Stimulated activated CD8-positive, alpha-beta memory T cell treated with anti-CD3 and anti-CD28 coated beads, Interleukin-15, amount 100 ng/mL, for 24 hours (primary cell): ENCODE data around the gene ACIN1.

Experiments
- DNase-seq: peaks from one replicate; pipeline ENCODE4 v3.0.0-alpha.2; 2020; ENCODE audit warnings: low read depth

Gene ACIN1

GRCh38 chr14:23056956-23057756 lies 37.8 kb downstream of the ACIN1 start, which contains the start of gene CDH24:
Gene CDH24 (minus strand): TSS chr14:23057520. CDS start chr14:23055733, 1,787 bp downstream.
- DNase-seq, result peak; percentile 30

GRCh38 chr14:23056145-23056955 lies 38.6 kb downstream of the ACIN1 start:
- peak; percentile 25 for DNase-seq

- no peak for DNase-seq
Measured at GRCh38 chr14:23055621-23056144, 39.3 kb downstream of the ACIN1 start.

- no peak for DNase-seq
Measured at GRCh38 chr14:23055147-23055550, 39.8 kb downstream of the ACIN1 start.

DNA sequence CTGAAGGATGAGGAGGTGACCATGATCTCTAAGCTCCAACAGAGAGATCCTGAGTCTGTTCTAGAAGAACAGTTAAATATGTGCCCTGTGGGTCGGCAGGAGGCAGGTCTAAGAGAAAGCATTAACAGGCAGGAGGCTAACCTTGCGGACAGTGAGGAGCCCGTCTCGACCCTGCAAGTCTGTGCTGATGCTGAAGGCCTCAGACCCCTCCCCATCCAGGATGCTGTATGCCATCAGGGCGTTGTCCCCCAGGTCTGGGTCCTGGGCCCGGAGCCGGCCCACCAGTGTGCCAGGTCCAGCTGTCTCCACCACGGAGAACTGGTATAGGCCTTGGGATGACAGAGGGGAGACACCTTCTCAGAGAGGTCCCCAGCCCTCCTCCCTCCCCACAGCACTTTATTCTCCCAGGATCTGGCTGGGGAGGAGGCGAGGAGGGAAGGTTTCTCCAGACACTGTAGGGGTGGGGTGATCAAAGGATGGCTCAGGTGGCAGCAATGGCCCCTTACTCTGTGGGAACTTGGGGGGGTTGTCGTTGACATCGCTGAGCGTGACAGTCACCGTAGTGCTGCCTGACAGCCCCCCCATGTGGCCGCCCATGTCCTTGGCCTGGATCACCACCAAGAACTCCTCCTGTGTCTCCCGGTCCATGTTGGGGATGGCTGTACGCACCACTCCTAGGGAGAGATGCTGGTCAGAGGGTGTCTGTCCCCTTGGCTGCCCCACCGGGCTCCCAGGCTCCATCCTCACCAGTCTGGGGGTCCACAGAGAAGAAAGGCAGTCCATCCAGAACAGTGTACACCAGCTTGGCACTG lies 40.7 kb downstream of the ACIN1 start:
- DNase-seq, result no peak

DNA sequence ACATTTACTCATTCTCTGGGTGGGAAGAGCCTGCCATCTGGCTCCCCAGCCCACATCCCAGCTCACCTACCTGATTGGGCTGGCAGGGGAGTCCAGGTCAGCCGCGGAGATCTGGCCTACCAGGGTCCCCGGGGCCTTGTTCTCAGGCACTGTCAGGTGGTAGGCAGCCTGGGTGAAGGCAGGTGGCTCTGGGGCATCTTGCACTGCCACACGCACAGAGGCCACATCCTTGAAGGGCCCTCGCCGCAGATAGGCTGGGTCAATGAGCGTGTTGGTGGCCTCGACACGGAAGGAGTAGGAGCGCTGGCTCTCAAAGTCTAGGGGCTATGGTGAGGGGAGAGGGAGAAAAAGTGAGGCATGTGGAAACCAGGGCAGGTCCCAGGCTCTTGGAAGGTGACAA lies 41.5 kb downstream of the ACIN1 start:
- DNase-seq, result no peak

DNA sequence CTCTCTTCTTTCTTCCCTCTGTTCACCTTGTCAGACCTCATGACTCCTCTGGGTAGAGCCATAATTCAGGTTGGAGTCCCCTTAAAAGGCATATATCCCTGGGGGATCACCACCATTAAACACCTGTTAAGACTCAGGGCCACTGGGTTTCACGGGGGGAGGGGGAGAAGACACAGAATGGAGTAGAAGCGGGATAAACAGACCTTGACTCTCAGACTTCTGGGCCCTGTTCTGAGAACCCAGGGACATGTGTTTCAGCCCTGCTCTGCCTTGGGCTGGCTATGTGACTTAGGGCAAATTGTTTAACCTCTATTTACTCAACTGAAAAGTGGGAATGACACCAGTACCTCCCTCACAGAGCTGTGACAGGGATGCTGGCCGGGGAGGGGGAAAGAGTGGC lies 42.3 kb downstream of the ACIN1 start:
- DNase-seq, result no peak

- DNase-seq, result no peak
Measured at GRCh38 chr14:23052182-23052623, 42.7 kb downstream of the ACIN1 start.

GRCh38 chr14:23051141-23052057 lies 43.5 kb downstream of the ACIN1 start:
- no peak for DNase-seq

GRCh38 chr14:23049011-23049410 lies 45.9 kb downstream of the ACIN1 start:
- DNase-seq, result no peak

DNA sequence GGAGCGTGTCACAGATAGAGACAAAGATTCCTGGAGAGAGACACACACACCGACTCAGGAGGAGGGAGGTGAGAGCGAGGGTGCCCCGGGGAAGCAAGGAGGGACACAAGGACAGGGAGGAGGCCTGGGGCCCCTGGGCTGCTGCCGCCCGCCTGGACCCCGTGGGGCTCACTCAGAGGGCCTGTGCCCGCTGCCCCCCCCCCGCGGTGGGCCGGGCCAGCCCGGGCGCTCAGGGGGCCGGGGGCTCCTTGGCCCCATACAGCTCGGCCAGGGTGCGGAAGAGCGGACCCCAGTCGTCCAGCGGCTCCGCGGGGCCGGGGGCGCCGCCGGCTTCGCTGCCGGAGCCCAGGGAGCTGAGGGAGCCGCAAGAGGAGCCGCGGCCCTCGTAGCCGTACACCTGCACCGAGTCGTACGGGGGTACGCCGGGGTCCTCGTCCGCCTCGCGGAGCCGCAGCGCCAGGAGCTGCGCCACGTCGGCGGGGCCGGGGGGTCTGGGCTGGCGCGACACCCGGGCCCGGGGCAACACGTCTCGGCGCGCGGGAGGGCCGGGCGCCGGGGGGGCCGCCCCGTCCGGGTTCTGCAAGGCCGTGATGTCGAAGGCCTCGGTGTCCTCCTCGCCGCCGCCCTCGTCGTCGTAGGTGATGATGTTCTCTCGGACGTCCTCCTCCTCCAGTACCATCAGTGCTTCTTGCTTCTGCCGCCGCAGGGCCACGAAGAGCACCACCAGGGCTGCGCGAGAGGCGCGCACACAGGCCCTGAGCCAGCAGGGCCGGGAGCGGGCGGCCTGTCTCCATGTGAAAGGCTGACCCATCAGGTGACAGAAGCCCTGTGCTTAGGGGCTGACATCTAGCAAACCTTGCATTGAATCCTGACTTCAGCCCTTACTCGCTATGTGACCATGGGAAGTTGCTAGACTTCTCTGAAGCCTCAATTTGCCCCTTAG lies 46.9 kb downstream of the ACIN1 start:
- DNase-seq, result no peak

DNA sequence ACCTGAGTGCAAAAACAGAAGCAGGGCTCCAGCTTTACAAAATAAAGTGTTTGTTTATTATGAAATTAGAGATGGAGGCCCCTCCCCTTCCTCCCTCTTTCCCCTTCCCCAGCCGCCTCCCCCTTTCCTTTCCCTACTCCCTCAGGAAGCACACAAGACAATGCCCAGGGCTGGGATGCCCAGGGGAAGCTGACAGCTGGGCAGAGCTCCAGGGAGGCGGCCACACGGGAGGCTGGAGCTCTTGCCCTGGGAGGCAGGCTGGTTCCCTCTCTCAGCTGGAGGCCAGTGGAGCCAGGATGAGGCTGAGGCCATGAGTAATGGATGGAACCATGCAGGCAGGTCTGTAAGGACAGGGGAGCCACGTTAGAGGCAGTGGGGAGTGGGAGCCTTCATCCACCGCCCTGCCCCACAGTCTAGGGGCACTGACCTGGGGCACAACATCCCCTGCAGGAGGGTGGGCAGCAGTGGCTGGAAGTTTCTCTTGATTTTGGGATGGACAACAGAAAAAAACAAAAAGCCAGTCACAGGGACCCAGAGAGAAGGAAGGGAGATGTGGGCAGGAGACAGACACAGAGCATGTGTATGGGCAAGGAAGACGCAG lies 47.8 kb downstream of the ACIN1 start:
- no peak for DNase-seq

DNA sequence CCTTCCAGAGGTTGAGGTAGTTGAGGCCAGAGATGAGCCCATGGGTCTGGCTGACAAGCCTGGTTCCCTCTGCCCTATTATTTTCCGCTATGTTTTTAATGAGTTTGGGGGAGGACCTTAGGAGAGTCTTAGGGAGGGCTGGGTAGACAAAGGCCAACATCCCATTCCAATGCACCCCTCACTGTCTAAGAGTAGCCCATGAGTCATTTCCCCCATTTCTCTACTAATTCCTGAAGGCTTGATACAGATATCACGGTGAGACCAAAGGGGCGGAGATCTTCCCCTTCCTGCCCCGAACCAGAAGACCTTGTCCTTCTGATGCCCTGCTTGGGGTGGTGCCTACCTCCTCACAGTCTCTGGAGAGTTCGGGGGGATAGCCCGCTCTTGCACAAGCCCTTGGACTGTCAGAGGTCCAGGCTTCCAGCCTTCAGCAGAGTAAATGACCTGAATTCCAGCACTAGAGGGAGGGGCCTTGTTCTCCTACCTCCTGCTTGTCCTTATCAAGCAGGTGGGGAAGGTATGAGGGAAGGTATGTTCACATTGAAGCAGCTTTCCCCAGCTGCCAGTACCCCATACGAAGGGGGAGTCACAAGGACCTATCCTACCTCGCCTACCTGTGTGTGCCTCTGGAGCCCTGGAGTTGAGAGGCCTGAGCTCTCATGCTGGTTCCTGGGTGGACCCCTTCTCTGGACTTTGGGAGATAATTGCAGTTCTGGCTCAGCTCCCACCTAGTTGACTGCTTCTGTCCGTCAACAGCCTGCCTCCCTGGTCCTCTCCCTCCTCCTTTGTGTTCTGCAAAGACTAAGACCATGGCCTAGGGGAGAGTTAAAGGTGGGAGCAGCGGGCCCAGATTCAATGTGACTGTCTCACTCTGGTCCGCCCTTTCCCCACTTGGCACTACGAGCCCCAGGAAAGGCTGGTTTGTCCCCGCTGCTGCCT lies 49.2 kb downstream of the ACIN1 start:
- no peak for DNase-seq

- no peak for DNase-seq
Measured at GRCh38 chr14:23044840-23045239, 50.1 kb downstream of the ACIN1 start.

DNA sequence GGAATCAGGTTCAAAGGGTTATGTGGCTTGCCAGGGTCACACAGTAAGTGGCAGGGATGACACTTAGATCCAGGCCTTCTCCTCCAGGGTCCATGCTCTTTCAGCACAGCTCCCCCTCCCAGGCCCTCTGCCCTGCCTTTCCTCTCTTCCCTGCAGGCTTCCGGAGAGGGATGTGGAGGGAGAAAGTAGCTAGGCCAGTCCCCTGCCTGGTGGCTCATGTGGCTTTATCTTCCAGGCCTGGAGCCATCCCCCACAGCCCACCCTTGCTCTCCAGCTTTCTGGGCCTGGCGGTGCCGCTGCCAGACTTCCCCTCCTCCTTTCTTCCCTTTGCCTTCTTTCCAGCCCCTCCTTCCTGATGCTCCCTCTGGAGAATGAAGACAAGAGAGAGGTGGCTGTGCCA lies 51.2 kb downstream of the ACIN1 start:
- no peak for DNase-seq

DNA sequence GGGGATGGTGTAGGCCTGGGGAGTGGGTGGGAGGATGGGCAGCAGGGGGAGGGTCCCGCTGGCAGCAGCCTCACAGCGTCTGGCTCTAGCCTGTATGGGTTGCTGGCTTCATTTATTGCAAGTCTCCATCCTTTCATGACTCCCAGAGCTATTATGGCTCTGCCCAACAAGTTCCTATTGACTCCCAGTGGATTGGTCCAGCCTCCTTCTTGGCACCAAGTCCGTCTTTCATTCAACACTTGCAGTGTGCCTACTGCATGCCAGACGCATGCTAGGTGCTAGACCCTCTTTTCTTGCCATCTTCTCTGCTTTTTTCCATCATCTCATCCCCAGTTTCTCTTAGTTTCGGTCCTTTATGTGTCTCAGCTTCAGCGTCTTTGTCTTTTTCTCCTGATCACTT lies 51.8 kb downstream of the ACIN1 start:
- DNase-seq, result no peak

GRCh38 chr14:23042162-23042965 lies 52.6 kb downstream of the ACIN1 start, which contains the start of gene PSMB11:
Gene PSMB11 (plus strand): TSS chr14:23042212. CDS start chr14:23042226, 14 bp downstream.
- no peak for DNase-seq
